ENCODE results near the gene GREB1. TPM values are rescaled to one million over a fixed set of nuclear protein-coding genes. Genes with fewer than 3 reads are reported as not detected.

GREB1 gene
- total RNA-seq, 1 donor from 2014 or later: 0.05 TPM

DNA sequence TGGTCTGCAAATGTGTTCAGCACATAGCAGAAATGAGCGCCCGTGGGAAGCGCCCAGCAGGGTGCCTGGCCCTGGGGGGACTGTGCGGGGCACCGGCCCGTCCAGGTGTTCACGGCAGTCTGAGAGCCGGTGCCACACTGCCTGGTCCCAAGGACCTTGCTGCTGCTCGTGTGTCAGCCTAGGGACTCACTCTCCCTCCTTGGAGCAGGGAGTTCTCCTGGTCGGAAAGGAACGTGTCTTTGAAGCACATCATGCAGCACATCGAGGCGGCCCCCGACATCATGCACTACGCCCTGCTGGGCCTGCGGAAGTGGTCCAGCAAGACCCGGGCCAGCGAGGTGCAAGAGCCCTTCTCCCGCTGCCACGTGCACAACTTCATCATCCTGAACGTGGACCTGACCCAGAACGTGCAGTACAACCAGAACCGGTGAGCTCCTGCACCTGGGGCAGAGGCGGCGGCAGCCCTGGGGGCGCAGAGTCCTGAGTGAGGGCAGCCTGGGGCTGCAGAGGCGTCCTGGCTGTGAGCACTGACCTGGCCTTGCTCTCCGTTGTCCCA lies 100.2 kb downstream of the GREB1 start:
- H3K36me3 Mint-ChIP-seq (ENCODE audit: low read depth): no peaks in the 10 kb centered on the region
- no peak for DNase-seq
- peaks cover 2% of the 10 kb centered on the region for H3K27me3 Mint-ChIP-seq
- no peak overlapping the region for H3K4me3 Mint-ChIP-seq
- H3K4me1 Mint-ChIP-seq: no peaks in the 10 kb centered on the region
- no peaks in the 10 kb centered on the region for H3K9me3 Mint-ChIP-seq
- intact Hi-C loops (cut with micrococcal nuclease): no loop called here
- H3K27ac Mint-ChIP-seq: no peak overlapping the region

DNA sequence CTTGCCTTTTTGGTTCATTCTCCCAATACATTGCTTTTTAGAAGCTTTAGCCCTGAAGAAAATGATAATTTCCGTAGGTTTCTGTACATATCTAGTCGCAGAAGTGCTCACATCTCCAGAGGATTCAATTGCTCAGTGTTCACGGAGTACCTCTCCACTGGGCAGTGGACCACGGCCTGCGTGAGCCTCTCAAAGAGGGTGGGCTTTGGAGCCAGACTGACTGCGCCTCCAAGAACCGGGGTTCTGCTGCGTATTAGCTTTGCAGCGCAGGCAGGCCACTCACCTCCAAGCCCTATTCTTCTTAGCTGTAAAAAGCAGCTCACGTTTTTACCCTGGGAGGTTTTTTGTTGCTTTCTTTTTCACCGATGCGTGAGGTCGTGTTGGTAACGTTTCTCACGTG lies 100.7 kb downstream of the GREB1 start:
- peaks cover 2% of the 10 kb centered on the region for H3K27me3 Mint-ChIP-seq
- no peaks in the 10 kb centered on the region for H3K9me3 Mint-ChIP-seq
- H3K4me1 Mint-ChIP-seq: no peaks in the 10 kb centered on the region
- H3K36me3 Mint-ChIP-seq (ENCODE audit: low read depth): no peaks in the 10 kb centered on the region
- intact Hi-C loops (cut with micrococcal nuclease): no loop called here
- no peak overlapping the region for H3K4me3 Mint-ChIP-seq
- no peak overlapping the region for H3K27ac Mint-ChIP-seq
- DNase-seq: no peak

DNA sequence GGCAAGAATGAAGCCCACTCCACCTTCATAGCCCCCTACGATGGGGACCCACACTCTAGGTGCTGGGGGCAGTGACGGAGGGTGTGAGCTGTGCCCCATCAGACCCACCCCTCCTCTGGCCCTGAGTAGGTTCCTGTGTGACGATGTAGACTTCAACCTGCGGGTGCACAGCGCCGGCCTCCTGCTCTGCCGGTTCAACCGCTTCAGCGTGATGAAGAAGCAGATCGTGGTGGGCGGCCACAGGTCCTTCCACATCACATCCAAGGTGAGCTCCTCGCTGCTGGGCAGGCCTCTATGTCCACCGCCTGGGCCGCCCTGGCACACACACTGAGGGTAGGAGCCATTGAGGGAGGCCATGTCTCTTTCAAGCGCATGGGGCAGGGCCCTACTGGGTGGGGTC lies 101.3 kb downstream of the GREB1 start:
- H3K27me3 Mint-ChIP-seq: peaks cover 2% of the 10 kb centered on the region
- intact Hi-C loops (cut with micrococcal nuclease): no loop called here
- no peaks in the 10 kb centered on the region for H3K36me3 Mint-ChIP-seq (ENCODE audit: low read depth)
- H3K9me3 Mint-ChIP-seq: no peaks in the 10 kb centered on the region
- no peak overlapping the region for H3K4me3 Mint-ChIP-seq
- H3K4me1 Mint-ChIP-seq: no peaks in the 10 kb centered on the region
- no peak overlapping the region for H3K27ac Mint-ChIP-seq
- DNase-seq: no peak

DNA sequence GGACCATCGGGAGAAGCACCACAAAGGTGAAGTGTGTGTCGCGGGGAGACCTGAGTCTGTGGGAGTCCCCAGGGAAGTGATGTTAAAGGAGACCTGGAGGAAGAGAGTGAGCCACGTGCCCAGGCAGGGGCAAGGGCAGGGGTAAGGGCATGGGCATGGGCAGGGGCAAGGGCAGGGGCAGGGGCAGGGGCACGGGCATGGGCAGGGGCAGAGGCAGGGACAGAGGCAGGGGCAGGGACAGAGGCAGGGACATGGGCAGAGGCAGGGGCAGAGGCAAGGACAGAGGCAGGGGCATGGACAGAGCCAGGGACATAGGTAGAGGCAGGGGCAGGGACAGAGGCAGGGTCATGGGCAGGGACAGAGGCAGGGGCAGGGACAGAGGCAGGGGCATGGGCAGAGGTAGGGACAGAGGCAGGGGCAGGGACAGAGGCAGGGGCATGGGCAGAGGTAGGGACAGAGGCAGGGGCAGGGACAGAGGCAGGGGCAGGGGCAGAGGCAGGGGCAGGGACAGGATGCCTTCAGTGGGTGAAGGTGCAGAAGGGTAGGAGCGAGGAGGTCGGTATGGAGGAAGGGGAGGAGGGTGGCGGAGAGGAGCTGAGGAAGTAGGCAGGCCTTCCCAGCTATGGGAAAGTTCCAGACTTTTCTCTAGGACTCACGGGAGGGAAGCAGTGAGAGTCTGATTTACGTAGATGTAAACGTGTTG lies 102.9 kb downstream of the GREB1 start:
- intact Hi-C loops (cut with micrococcal nuclease): no loop called here
- Mint-ChIP-seq H3K4me1 (no peaks in the 10 kb centered on the region), H3K27ac (no peak overlapping the region), H3K27me3 (peaks cover 3% of the 10 kb centered on the region), H3K9me3 (no peaks in the 10 kb centered on the region), H3K36me3 (ENCODE audit: low read depth) (no peaks in the 10 kb centered on the region), H3K4me3 (no peak overlapping the region)
- no peak for DNase-seq

DNA sequence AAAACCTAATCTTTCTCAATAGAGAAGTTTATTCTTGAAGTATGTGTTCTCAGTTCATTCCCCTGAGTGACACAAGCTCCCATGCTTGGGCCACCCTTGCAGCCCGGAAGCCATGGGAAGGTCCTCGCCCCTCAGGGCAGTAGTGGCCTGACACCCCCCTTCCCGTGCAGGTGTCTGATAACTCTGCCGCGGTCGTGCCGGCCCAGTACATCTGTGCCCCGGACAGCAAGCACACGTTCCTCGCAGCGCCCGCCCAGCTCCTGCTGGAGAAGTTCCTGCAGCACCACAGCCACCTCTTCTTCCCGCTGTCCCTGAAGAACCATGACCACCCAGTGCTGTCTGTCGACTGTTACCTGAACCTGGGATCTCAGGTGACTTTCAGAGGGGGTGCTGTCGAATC lies 103.7 kb downstream of the GREB1 start:
- Mint-ChIP-seq H3K4me1 (no peaks in the 10 kb centered on the region), H3K27ac (no peak overlapping the region), H3K27me3 (peaks cover 3% of the 10 kb centered on the region), H3K36me3 (ENCODE audit: low read depth) (no peaks in the 10 kb centered on the region), H3K9me3 (no peaks in the 10 kb centered on the region), H3K4me3 (no peak overlapping the region)
- intact Hi-C loops (cut with micrococcal nuclease): no loop called here
- DNase-seq: no peak

DNA sequence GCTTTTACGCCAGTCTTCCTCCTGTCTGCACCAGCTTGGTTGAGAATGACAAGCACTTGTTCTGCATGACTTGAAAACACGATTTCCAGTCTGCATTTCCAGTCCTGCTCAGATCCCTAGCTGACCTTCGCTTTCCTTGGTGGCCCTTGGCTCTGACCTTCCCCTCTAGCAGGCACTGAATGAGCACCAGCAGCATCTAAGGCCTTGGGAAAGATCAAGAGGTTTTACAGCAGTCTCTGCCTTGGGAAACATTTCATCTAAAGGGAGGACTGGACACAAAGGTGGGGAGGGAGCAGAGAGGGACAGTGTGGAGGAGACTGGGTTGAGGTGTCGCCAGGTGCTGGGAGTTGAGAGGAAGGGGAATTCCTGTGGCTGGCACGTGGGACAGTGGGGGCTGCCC lies 105.7 kb downstream of the GREB1 start:
- intact Hi-C loops (cut with micrococcal nuclease): no loop called here
- H3K4me1 Mint-ChIP-seq: no peaks in the 10 kb centered on the region
- DNase-seq: no peak
- H3K36me3 Mint-ChIP-seq (ENCODE audit: low read depth): no peaks in the 10 kb centered on the region
- H3K9me3 Mint-ChIP-seq: no peaks in the 10 kb centered on the region
- H3K4me3 Mint-ChIP-seq: no peak overlapping the region
- H3K27me3 Mint-ChIP-seq: peaks cover 3% of the 10 kb centered on the region
- no peak overlapping the region for H3K27ac Mint-ChIP-seq

DNA sequence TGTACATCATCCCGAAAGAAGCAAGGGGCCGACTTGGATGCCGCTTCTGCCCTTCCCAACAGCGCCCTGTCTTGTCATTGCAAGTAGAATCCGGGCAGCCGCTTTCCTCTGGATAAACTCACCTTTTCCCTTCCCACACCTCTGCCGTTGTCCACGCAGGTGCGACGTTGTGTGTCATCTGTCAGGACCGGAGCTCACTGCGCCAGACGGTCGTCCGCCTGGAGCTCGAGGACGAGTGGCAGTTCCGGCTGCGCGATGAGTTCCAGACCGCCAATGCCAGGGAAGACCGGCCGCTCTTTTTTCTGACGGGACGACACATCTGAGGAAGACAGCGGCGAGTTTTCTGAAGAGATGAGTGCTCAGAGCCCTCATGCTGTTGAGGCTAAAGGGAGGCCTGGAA lies 106.3 kb downstream of the GREB1 start:
- DNase-seq: no peak
- Mint-ChIP-seq H3K36me3 (ENCODE audit: low read depth) (no peaks in the 10 kb centered on the region), H3K4me1 (no peaks in the 10 kb centered on the region), H3K27me3 (peaks cover 3% of the 10 kb centered on the region), H3K9me3 (no peaks in the 10 kb centered on the region), H3K27ac (no peak overlapping the region), H3K4me3 (no peak overlapping the region)
- intact Hi-C loops (cut with micrococcal nuclease): no loop called here

DNA sequence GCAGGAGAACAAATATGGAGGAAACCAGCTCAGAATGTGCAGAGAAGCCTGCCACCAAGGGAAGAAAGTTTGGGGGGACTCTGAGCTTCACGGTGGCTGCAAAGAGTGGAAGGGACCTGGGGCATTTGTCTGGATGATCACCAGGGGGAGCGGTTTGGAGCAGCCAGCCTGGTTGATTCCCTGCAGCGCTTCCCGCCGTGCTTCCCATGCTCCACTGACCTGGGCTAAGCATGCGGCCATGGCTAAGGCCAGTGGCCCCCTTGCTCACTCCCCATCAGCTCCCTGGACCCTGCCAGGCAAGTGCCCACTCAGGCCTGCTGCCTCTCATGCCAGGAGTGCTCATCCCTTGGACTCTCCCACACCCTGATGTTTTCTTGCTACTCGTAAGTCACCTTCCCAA lies 109.1 kb downstream of the GREB1 start:
- no peaks in the 10 kb centered on the region for H3K36me3 Mint-ChIP-seq (ENCODE audit: low read depth)
- peaks cover 1% of the 10 kb centered on the region for H3K27me3 Mint-ChIP-seq
- no peaks in the 10 kb centered on the region for H3K4me1 Mint-ChIP-seq
- no peak overlapping the region for H3K4me3 Mint-ChIP-seq
- no peak for DNase-seq
- no peaks in the 10 kb centered on the region for H3K9me3 Mint-ChIP-seq
- intact Hi-C loops (cut with micrococcal nuclease): no loop called here
- no peak overlapping the region for H3K27ac Mint-ChIP-seq

DNA sequence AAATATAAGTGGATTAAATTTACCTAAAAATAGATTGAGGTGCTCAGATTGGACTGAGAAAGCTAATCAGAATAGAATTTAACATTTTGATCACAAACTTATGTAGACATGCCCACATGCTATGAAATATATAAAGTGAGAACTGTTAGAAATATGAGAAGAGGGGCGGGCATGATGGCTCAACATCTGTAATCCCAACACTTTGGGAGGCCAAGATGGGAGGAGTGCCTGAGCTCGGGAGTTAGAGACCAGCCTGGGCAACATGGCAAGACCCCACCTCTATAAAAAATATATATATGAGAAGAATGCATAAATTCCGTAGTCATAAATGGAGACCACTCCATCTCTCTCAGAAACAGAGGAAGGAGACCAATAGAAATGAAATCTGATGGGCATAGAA lies 110.4 kb downstream of the GREB1 start:
- Mint-ChIP-seq H3K4me1 (no peaks in the 10 kb centered on the region), H3K36me3 (ENCODE audit: low read depth) (no peaks in the 10 kb centered on the region), H3K4me3 (no peak overlapping the region), H3K9me3 (no peaks in the 10 kb centered on the region), H3K27me3 (peaks cover 3% of the 10 kb centered on the region), H3K27ac (no peak overlapping the region)
- DNase-seq: no peak
- intact Hi-C loops (cut with micrococcal nuclease): no loop called here

DNA sequence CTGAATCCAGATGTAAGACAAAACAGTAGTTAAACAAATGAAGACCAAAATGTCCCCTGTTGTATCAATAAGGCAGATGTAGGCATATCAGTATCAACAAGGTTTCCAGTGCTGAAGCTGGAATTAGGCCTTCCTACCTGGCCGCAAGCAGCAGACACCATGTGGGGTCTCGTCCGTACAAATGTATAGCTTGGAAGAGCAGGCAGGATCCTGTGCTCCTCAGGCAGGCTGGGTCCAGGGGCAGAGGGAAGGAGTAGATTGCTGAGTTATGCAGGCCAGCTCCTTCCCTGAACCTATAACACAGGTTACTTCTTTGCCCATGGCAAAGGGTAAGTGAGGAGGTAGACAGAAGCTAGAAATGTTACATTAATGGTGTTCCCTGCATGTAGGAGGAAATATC lies 112.7 kb downstream of the GREB1 start:
- Mint-ChIP-seq H3K27ac (no peak overlapping the region), H3K9me3 (no peaks in the 10 kb centered on the region), H3K27me3 (peaks cover 4% of the 10 kb centered on the region), H3K36me3 (ENCODE audit: low read depth) (no peaks in the 10 kb centered on the region), H3K4me1 (no peaks in the 10 kb centered on the region), H3K4me3 (no peak overlapping the region)
- intact Hi-C loops (cut with micrococcal nuclease): no loop called here
- no peak for DNase-seq

DNA sequence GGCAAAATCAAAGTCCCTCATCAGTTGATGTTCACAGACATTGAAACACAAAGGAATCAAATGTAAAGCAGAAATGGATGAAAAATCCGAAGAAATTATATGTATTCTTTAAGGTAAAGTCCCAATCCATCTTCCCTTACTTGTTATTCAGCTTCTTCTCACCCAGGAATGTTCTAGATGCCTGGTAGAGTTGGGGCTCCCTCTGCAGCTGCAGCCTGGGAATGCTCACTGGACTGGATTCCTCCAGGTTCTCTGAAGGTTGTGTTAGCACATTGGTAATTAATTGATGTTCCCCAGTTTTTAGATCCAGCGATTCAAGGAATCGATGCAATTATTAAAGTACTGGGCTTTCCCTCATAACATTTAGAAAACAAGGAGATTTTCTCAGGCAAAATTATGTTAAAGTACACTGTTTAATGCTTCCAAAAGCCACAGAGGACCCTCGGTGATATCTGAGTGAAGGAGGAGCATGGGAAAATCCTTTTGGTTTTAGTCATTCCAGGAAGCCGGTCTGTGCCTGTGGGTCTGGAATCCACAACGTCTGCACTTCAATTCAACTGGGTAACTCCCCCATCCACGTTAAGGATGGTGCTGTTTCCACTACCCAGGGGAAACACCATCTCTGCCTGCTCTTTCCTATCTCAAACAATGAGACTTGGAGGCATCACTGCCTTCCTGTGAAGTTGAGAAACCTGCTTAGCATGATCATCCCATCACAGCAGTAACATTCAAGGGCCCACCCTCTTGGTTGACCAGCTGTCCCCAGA lies 114.2 kb downstream of the GREB1 start:
- Mint-ChIP-seq H3K4me1 (no peaks in the 10 kb centered on the region), H3K27me3 (peaks cover 7% of the 10 kb centered on the region), H3K27ac (no peak overlapping the region), H3K4me3 (no peak overlapping the region), H3K36me3 (ENCODE audit: low read depth) (no peaks in the 10 kb centered on the region), H3K9me3 (no peaks in the 10 kb centered on the region)
- intact Hi-C loops (cut with micrococcal nuclease): no loop called here
- no peak for DNase-seq

DNA sequence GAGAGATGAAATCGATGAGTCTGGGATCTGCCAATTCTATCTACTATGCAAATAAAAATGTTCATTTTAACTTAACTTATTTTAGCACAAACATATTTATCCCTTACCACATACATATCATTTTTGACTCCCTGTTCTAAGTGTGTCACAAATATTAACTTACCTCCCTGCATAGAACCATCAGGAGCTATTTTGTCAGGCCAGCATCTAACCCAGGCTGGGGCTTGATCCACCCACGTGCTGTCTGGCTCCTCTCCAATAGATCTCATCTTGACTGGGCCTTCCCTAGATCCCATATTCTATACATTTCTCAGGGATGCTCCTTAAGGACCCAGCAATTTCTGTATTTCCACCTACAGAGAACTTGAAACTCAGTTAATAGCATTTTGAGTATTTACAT lies 115.2 kb downstream of the GREB1 start:
- H3K4me3 Mint-ChIP-seq: no peak overlapping the region
- H3K27me3 Mint-ChIP-seq: peaks cover 8% of the 10 kb centered on the region
- intact Hi-C loops (cut with micrococcal nuclease): no loop called here
- H3K4me1 Mint-ChIP-seq: no peaks in the 10 kb centered on the region
- no peak for DNase-seq
- no peaks in the 10 kb centered on the region for H3K36me3 Mint-ChIP-seq (ENCODE audit: low read depth)
- no peak overlapping the region for H3K27ac Mint-ChIP-seq
- no peaks in the 10 kb centered on the region for H3K9me3 Mint-ChIP-seq

DNA sequence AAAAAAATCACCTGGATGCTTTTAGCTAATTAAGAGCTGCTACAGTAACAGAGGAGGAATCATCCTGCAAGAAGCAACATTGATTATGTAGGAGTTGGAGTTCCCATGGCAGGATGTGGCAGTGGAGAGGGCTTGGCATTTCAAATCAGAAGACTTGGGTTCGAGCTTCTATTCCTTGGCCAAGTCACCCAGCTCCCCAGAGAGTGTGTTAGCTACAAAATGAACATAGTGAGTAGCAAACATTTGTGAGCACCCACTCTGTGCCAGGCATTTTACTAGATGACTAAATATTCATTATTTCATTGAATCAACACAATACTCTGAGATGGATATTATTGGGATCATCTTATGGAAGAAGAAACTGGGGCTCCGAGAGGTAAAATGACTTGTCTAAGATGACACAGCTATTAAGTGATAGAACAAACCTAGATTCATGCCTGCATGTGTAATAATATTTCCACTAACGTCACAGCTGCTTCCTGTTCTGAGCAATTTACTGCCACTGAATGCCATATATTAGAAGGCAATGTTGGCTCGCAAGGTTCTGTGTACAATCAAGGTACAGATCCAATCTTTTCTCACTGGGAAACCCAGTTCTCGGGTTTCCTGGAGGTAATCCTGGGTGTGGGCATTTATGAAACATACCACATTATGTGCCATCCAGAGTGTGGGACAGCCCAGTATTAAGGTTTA lies 118.2 kb downstream of the GREB1 start:
- Mint-ChIP-seq H3K9me3 (no peaks in the 10 kb centered on the region), H3K27ac (no peak overlapping the region), H3K4me1 (no peaks in the 10 kb centered on the region), H3K27me3 (peaks cover 8% of the 10 kb centered on the region), H3K36me3 (ENCODE audit: low read depth) (no peaks in the 10 kb centered on the region), H3K4me3 (no peak overlapping the region)
- no peak for DNase-seq
- intact Hi-C loops (cut with micrococcal nuclease): no loop called here

DNA sequence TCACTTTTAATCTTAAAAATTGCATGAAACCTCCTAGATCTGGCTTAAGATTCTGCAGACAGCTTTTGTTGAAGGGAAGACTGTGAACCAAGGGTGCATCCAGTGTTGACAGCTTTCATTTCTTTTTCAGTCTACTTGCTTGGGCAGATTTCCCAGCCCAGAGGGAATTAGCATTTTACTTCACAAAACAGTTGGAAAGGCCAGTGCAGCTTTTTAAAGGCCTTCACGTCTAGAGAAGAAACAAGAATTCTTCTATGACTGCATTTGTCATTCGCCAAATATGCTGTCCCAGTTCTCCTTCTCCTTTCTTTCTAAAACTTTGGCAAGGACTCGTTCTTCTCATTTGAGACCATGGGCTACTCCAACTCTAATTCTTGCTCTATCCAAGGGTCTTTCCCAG lies 118.7 kb downstream of the GREB1 start:
- Mint-ChIP-seq H3K9me3 (no peaks in the 10 kb centered on the region), H3K27me3 (peaks cover 8% of the 10 kb centered on the region), H3K36me3 (ENCODE audit: low read depth) (no peaks in the 10 kb centered on the region), H3K4me3 (no peak overlapping the region), H3K4me1 (no peaks in the 10 kb centered on the region), H3K27ac (no peak overlapping the region)
- no peak for DNase-seq
- intact Hi-C loops (cut with micrococcal nuclease): no loop called here

Measured in activated CD4-positive, alpha-beta T cell treated with anti-CD3 and anti-CD28 coated beads, Interleukin-2, amount 10 ng/mL, durations not matched to agents 24 days and 14 days (primary cell).